IPS-NIHi7 (cell line): ENCODE data around the gene MEX3D.

Experiments used
- DNase-seq: peaks from one replicate; pipeline ENCODE4 v3.0.0; 2012; ENCODE audit warnings: mixed read lengths; ENCODE audit errors: extremely low spot score

MEX3D gene

GRCh38 chr19:1568320-1569019, at the start of gene MEX3D:
Gene MEX3D (minus strand): TSS chr19:1568325. CDS start chr19:1568058, 267 bp downstream.
- DNase-seq: peak; percentile 96

- no peak for DNase-seq
These were observed 48.8 kb upstream of the MEX3D start for GRCh38 chr19:1616875-1617274.

- no peak for DNase-seq
These were observed 48.3 kb upstream of the MEX3D start for GRCh38 chr19:1616396-1616795.

- DNase-seq: no peak
These were observed 47.1 kb upstream of the MEX3D start for GRCh38 chr19:1615156-1615765.

GRCh38 chr19:1613808-1614570, 45.9 kb upstream of the MEX3D start:
- DNase-seq: no peak

- DNase-seq: no peak
These were observed 45.0 kb upstream of the MEX3D start for GRCh38 chr19:1613146-1613545.

GRCh38 chr19:1612114-1613086, 44.3 kb upstream of the MEX3D start:
- no peak for DNase-seq

- no peak for DNase-seq
These were observed 43.2 kb upstream of the MEX3D start for GRCh38 chr19:1611353-1611752.

- no peak for DNase-seq
These were observed 42.5 kb upstream of the MEX3D start for GRCh38 chr19:1610579-1610978.

- no peak for DNase-seq
These were observed 41.8 kb upstream of the MEX3D start for GRCh38 chr19:1609680-1610474.

GRCh38 chr19:1609103-1609396, 40.9 kb upstream of the MEX3D start:
- no peak for DNase-seq

- DNase-seq: no peak
These were observed 40.4 kb upstream of the MEX3D start for GRCh38 chr19:1608359-1609102.

- DNase-seq: no peak
These were observed 38.1 kb upstream of the MEX3D start for GRCh38 chr19:1606138-1606651.

GRCh38 chr19:1605236-1606137, 37.4 kb upstream of the MEX3D start, which contains the start of gene UQCR11:
Gene UQCR11 (minus strand): TSS chr19:1605462. CDS start chr19:1605409, 53 bp downstream.
- peak; percentile 95 for DNase-seq

- no peak for DNase-seq
These were observed 34.1 kb upstream of the MEX3D start for GRCh38 chr19:1602091-1602707.

- DNase-seq: no peak
These were observed 33.5 kb upstream of the MEX3D start for GRCh38 chr19:1601613-1602064.

- no peak for DNase-seq
These were observed 31.3 kb upstream of the MEX3D start for GRCh38 chr19:1599460-1599846.

- no peak for DNase-seq
These were observed 30.8 kb upstream of the MEX3D start for GRCh38 chr19:1598777-1599459.
